AG10803 (cell line): Measurements from ENCODE around the gene SEC14L5.

Experiments used
- DNase-seq: peaks from one replicate; pipeline ENCODE4 v3.0.0; 2010; ENCODE audit warnings: low read depth
- H3K4me3 ChIP-seq: 2 replicates; pipeline ENCODE4 v1.5.1; 2011; ENCODE audit warnings: mild to moderate bottlenecking, low read length, control low read depth
- CTCF ChIP-seq: conservative IDR thresholded peaks from 2 replicates; pipeline ENCODE4 v1.5.1; 2011; ENCODE audit warnings: mild to moderate bottlenecking, low read length, control low read depth, inconsistent platforms

Gene SEC14L5

GRCh38 chr16:4987580-4988374, 29.6 kb downstream of the SEC14L5 start:
- TF ChIP-seq CTCF, result no peak
- DNase-seq, result no peak
- no peak overlapping the region for H3K4me3 ChIP-seq

DNA sequence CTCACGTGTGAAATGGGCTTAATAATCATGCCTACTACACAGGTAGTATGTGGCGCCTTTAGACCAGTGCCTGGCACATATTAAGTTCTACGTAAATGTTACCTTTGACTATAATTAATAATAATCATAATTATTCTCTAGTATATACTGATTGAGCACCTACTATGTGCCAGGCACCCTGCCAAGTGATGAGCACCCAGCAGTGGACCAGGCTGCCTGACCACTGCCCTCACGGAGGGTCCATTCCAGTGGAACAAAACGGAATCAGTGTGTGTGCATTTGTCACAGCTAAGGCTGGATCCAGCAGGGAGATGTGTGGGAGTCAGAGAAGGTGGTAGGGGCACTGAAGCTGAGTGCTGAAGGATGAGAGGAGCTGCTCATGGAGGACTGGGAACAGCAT, 30.5 kb downstream of the SEC14L5 start:
- no peak overlapping the region for H3K4me3 ChIP-seq
- no peak for TF ChIP-seq CTCF
- DNase-seq, result no peak

DNA sequence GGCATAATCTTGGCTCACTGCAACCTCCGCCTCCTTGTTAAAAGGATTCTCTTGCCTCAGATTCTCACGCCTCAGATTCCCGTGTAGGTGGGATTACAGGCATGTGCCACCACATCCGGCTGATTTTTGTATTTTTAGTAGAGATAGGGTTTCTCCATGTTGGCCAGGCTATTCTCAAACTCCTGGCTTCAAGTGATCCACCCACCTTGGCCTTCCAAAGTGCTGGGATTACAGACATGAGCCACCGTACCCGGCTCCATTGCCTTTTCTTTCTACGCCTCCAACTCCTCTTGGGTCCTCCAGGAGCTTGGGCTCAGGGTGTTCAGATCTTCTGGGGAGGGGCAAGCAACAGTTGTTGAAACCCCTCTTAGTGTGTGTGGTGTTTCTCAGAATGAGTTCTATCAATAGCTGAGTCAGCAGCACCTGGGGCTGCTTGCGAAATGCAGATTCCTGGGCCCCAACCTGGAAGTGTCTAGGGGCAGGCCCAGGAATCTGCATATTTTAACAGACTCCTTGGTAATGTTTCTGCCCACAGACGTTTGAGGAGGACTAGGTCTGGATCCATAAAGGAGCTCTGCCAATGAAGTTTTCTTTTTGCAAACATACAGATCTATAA, 31.4 kb downstream of the SEC14L5 start:
- no peak for DNase-seq
- no peak overlapping the region for H3K4me3 ChIP-seq
- TF ChIP-seq CTCF, result no peak

GRCh38 chr16:4990415-4990814, 32.3 kb downstream of the SEC14L5 start:
- TF ChIP-seq CTCF, result no peak
- DNase-seq, result no peak
- no peak overlapping the region for H3K4me3 ChIP-seq

- DNase-seq, result no peak
- no peak for TF ChIP-seq CTCF
- H3K4me3 ChIP-seq, result no peak overlapping the region
These were observed 33.6 kb downstream of the SEC14L5 start for GRCh38 chr16:4991754-4992153.

DNA sequence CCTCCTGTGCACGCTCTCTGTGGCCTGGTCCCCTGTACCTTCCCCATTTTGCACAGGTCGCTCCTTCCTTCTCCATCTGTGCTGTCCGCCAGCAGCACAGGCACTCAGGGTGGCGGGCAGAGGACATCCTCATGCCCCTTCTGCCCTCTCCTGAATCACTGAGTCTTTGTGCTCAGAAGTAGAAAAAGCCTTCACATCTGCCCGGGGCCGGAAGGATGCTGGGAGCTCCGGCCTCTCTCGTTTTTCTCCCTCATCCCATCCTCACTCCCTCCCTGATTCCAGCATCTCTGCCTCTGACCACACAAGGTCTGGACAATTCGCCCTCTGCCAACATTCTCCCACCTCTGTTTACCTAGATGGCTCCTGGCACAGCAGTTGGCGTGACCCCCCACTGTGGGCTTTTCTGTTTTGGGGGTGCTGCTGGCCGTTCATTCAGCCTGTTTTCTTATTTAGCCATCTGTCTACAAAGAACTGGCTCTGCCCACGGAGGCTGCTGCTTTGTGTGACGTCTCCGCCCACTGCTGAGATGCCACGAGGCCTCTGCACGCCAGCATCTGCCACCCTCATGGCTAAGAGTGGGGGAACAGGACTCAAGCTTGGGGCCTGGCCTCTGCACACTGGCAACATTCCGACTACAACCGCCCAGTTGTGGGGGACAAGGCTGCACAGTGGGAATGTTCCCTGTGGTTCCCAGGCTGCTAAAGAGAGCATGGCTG, 36.7 kb downstream of the SEC14L5 start:
- TF ChIP-seq CTCF, result no peak
- peak; percentile 8 for DNase-seq
- no peak overlapping the region for H3K4me3 ChIP-seq
